OCI-LY1 (cell line): ENCODE measurements around the gene FARS2.

Experiments
- H2AFZ ChIP-seq: fragments of 200-600 bp; sonication (generic), shearing (Covaris generic); 2 replicates; pipeline ENCODE4 v1.6.0; 2014; ENCODE audit warnings: antibody characterized with exemption, mild to moderate bottlenecking, low read length
- H3F3A ChIP-seq: fragments of 200-600 bp; sonication (generic), shearing (Covaris generic); 2 replicates; pipeline ENCODE4 v1.6.0; 2014; ENCODE audit warnings: mild to moderate bottlenecking, antibody characterized with exemption, low read length, moderate library complexity; ENCODE audit not compliant: insufficient read depth
- H3K27ac ChIP-seq: fragments of 200-600 bp; sonication (generic); 2 replicates; pipeline ENCODE4 v1.5.1; 2014; ENCODE audit warnings: low read length, mixed run types, mild to moderate bottlenecking, low read depth; ENCODE audit not compliant: poor library complexity, severe bottlenecking
- H3K27me3 ChIP-seq: fragments of 200-600 bp; sonication (generic); 2 replicates; pipeline ENCODE4 v1.6.0; 2014; ENCODE audit warnings: antibody characterized with exemption, mild to moderate bottlenecking, low read length, moderate library complexity; ENCODE audit not compliant: insufficient read depth
- H3K36me3 ChIP-seq: fragments of 200-600 bp; sonication (generic); 2 replicates; pipeline ENCODE4 v1.6.1; 2014; ENCODE audit warnings: mild to moderate bottlenecking, antibody characterized with exemption, low read length, moderate library complexity, mixed read lengths; ENCODE audit not compliant: insufficient read depth
- H3K4me1 ChIP-seq: fragments of 200-600 bp; sonication (generic); 2 replicates; pipeline ENCODE4 v1.5.1; 2014; ENCODE audit warnings: mild to moderate bottlenecking, low read length, moderate library complexity; ENCODE audit not compliant: insufficient read depth, severe bottlenecking
- H3K4me2 ChIP-seq: fragments of 200-600 bp; sonication (generic), shearing (Covaris generic); 2 replicates; pipeline ENCODE4 v1.6.1; 2014; ENCODE audit warnings: low read length
- H3K4me3 ChIP-seq: fragments of 200-600 bp; sonication (generic); 2 replicates; pipeline ENCODE4 v1.5.1; 2014; ENCODE audit warnings: low read length, low read depth, mild to moderate bottlenecking, mixed read lengths; ENCODE audit not compliant: poor library complexity, severe bottlenecking
- H3K79me2 ChIP-seq: fragments of 200-600 bp; shearing (Covaris generic); 2 replicates; pipeline ENCODE4 v1.6.1; 2016; ENCODE audit warnings: mixed run types, low read length, mixed read lengths; ENCODE audit not compliant: insufficient read depth
- H3K9ac ChIP-seq: fragments of 200-600 bp; sonication (generic), shearing (Covaris generic); 2 replicates; pipeline ENCODE4 v1.6.1; 2014; ENCODE audit warnings: mild to moderate bottlenecking, low read length, mixed read lengths
- H3K9me2 ChIP-seq: fragments of 200-600 bp; sonication (generic), shearing (Covaris generic); 2 replicates; pipeline ENCODE4 v1.6.1; 2014; ENCODE audit warnings: low read depth, mild to moderate bottlenecking, low read length, mixed read lengths
- H3K9me3 ChIP-seq: fragments of 200-600 bp; shearing (Covaris generic); 2 replicates; pipeline ENCODE4 v1.6.1; 2014; ENCODE audit warnings: low read length, mixed read lengths
- H4K20me1 ChIP-seq: fragments of 200-600 bp; sonication (generic), shearing (Covaris generic); 2 replicates; pipeline ENCODE4 v1.6.0; 2016; ENCODE audit warnings: mild to moderate bottlenecking, low read length; ENCODE audit not compliant: insufficient read depth
- EZH2 ChIP-seq: fragments of 200-600 bp; sonication (generic), shearing (Covaris generic); IDR thresholded peaks from 2 replicates; pipeline ENCODE4 v1.8.0; 2017; ENCODE audit warnings: borderline replicate concordance, mixed run types, mild to moderate bottlenecking, antibody characterized with exemption, low read length, moderate library complexity, mixed read lengths
- TF ChIP-seq, protein P1 (sequence below): fragments of 200-600 bp; sonication (generic), shearing (Covaris generic); IDR thresholded peaks from 2 replicates; pipeline ENCODE4 v1.5.1; 2017; ENCODE audit warnings: mild to moderate bottlenecking, antibody characterized with exemption, low read length, moderate library complexity, mixed read lengths

FARS2 gene

DNA sequence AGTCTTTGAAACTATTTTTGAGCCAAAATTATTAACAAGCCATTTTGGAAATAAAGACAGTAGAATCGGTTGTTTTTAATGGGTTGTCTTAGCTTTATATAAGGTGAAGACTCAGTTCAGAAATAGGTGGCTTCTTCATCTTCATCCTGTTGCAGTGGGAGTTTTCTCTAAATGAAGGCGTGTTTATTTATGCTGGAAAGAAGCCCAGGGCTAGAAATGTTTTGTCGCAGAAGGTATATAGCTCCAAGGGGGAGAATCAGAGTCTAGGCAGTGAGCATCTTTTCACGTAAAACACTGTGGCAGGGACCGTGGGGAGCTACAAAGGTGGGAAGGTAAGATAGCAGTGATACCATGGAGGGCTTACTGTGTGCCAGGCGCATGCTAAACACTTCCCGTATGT is 34.3 kb downstream of the FARS2 start:
- peaks cover 8% of the 10 kb centered on the region for H3K4me1 ChIP-seq
- H3K79me2 ChIP-seq = no peaks in the 10 kb centered on the region; the same call in 1 of the 2 replicates
- no peak overlapping the region for H3K27ac ChIP-seq
- no peak for TF ChIP-seq EZH2
- TF ChIP-seq, protein P1, sequence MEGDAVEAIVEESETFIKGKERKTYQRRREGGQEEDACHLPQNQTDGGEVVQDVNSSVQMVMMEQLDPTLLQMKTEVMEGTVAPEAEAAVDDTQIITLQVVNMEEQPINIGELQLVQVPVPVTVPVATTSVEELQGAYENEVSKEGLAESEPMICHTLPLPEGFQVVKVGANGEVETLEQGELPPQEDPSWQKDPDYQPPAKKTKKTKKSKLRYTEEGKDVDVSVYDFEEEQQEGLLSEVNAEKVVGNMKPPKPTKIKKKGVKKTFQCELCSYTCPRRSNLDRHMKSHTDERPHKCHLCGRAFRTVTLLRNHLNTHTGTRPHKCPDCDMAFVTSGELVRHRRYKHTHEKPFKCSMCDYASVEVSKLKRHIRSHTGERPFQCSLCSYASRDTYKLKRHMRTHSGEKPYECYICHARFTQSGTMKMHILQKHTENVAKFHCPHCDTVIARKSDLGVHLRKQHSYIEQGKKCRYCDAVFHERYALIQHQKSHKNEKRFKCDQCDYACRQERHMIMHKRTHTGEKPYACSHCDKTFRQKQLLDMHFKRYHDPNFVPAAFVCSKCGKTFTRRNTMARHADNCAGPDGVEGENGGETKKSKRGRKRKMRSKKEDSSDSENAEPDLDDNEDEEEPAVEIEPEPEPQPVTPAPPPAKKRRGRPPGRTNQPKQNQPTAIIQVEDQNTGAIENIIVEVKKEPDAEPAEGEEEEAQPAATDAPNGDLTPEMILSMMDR = no peak
- H3K4me2 ChIP-seq = no peak overlapping the region
- no peaks in the 10 kb centered on the region for H3K27me3 ChIP-seq
- no peak overlapping the region for H3K4me3 ChIP-seq
- 0 out of 2 replicates have a peak, but pooled peaks cover 3% of the 10 kb centered on the region for H3F3A ChIP-seq
- H4K20me1 ChIP-seq = 0 out of 2 replicates have a peak, but pooled peaks cover 3% of the 10 kb centered on the region
- no peaks in the 10 kb centered on the region for H3K36me3 ChIP-seq
- H2AFZ ChIP-seq = no peak overlapping the region
- H3K9me2 ChIP-seq = no peaks in the 10 kb centered on the region
- no peaks in the 10 kb centered on the region for H3K9me3 ChIP-seq
- H3K9ac ChIP-seq = no peak overlapping the region

DNA sequence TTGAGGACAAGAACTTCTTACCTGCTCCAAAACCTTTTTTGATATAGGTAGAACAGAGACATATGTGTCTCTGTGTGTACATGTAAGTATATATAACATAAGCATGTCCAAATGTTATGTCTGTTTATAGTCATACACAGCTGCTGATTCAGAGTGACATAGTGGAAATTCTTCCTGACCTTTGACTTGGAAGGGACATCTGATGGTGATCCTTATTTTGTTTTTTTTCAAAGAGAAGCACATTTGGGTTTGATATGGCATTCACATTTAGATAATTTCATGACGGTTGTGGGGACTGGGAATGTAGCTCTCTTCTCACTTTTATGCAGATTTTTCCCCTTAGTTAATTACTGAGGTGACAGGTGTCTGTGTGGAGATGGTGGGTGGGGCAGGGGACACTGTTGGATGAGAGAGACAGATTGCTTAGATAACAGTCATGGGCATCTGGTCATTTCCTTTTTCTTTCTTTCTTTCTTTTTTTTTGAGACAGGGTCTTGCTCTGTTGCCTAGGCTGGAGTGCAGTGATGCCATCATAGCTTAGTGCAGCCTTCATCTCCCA is 39.0 kb downstream of the FARS2 start:
- peaks cover 24% of the 10 kb centered on the region for H3K4me1 ChIP-seq
- 0 out of 2 replicates have a peak, but pooled peaks cover 3% of the 10 kb centered on the region for H3F3A ChIP-seq
- no peak overlapping the region for H3K4me3 ChIP-seq
- no peak overlapping the region for H2AFZ ChIP-seq
- H3K4me2 ChIP-seq = no peak overlapping the region
- no peak overlapping the region for H3K27ac ChIP-seq
- no peaks in the 10 kb centered on the region for H3K9me3 ChIP-seq
- H3K79me2 ChIP-seq = no peaks in the 10 kb centered on the region; the same call in 1 of the 2 replicates
- no peaks in the 10 kb centered on the region for H3K36me3 ChIP-seq
- no peak overlapping the region for H3K9ac ChIP-seq
- TF ChIP-seq, protein P1 = no peak
- no peak for TF ChIP-seq EZH2
- H3K9me2 ChIP-seq = no peaks in the 10 kb centered on the region
- 0 out of 2 replicates have a peak, but pooled peaks cover 3% of the 10 kb centered on the region for H4K20me1 ChIP-seq
- H3K27me3 ChIP-seq = no peaks in the 10 kb centered on the region

DNA sequence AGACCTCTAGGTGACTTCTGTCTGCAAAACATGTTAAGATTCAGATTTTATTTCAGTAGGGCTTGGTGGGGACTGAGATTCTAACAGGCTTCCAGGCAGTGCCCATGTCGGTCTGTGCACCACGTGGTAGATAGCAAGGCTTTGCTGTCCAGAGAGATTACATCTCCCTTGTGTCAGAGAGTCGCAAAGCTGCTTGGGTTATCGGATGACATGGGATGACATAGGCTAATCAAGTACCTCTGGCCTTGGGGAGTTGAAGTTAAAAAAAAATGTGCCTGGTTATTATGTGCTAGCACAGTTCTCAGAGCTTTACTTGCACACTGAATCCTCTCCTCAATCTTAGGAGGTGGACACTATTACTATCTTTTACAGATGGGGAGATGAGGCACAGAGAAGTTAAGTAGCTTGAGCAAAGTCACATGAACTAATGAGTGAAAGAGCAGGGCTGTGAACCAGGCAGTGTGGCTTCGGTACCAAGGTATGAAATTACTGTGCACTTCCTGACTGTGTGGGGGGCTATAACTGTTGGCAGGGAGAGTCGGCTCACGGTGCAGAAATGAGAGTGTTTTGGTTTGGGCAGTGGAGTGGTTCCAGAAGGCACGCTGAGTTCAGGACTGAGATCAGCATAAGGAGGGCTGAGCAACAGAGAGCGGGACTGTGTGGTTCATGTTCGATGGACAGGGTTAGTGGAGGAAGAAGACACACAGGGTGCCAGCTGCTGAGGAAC is 41.1 kb downstream of the FARS2 start:
- no peaks in the 10 kb centered on the region for H3K9me2 ChIP-seq
- H4K20me1 ChIP-seq = 0 out of 2 replicates have a peak, but pooled peaks cover 3% of the 10 kb centered on the region
- no peaks in the 10 kb centered on the region for H3K36me3 ChIP-seq
- 0 out of 2 replicates have a peak, but pooled peaks cover 3% of the 10 kb centered on the region for H3F3A ChIP-seq
- no peaks in the 10 kb centered on the region for H3K27me3 ChIP-seq
- no peak for TF ChIP-seq EZH2
- TF ChIP-seq, protein P1 = no peak
- H3K27ac ChIP-seq = no peak overlapping the region
- H2AFZ ChIP-seq = no peak overlapping the region
- peak overlapping the region; percentile 1 for H3K4me3 ChIP-seq
- no peak overlapping the region; the same call in 1 of the 2 replicates for H3K9ac ChIP-seq
- H3K4me2 ChIP-seq = peak overlapping the region; percentile 8; the same call in 1 of the 2 replicates
- no peaks in the 10 kb centered on the region for H3K79me2 ChIP-seq
- H3K4me1 ChIP-seq = peaks cover 24% of the 10 kb centered on the region
- no peaks in the 10 kb centered on the region for H3K9me3 ChIP-seq
